K562 (cell line): Measurements from ENCODE around the gene ALK. TPM values are rescaled to one million over a fixed set of nuclear protein-coding genes. Genes with fewer than 3 reads are reported as not detected.

Experiments used
- polyA plus RNA-seq, 8 experiments: library from polyadenylated mRNA; depleted of rRNA in 4 of 8; stranded (reverse) in 5 of 8; unstranded in 3 of 8; fragments of >200 nt; fragmentation: Nextera tagmentation in 2 of 8; fragmentation: Illumina TruSeq in 1 of 8; extraction: Ambion mirVana in 2 of 8; extraction: Trizol in 1 of 8; gene quantifications; 2 replicates each; pipeline versions ENCODE4 v1.2.1 to v1.2.3, GENCODE V29; 2011 to 2014; ENCODE audit warnings: inconsistent platforms in 1 of 8, missing spikeins in 1 of 8
- total RNA-seq, 7 experiments: library from RNA; depleted of rRNA in 6 of 7; stranded (reverse); fragments of >200 nt in 6 of 7; fragmentation: Illumina TruSeq in 2 of 7; extraction: Trizol in 2 of 7; gene quantifications; 2 replicates each; pipeline versions ENCODE4 v1.2.1 to v1.2.3, GENCODE V29; 2011 to 2021; ENCODE audit warnings: low replicate concordance in 1 of 7
- TF ChIP-seq, protein P1 (sequence below): fragments of 200-600 bp; sonication (generic); IDR thresholded peaks from one replicate; pipeline ENCODE4 v1.6.1; 2012; ENCODE audit warnings: mild to moderate bottlenecking, low read depth, low read length, inconsistent platforms

The ALK gene
- total and polyA plus RNA-seq, 9 of the 15 experiments (the other 6 are each of a cell fraction or from before 2014, with no cell fraction given) = not detected

DNA sequence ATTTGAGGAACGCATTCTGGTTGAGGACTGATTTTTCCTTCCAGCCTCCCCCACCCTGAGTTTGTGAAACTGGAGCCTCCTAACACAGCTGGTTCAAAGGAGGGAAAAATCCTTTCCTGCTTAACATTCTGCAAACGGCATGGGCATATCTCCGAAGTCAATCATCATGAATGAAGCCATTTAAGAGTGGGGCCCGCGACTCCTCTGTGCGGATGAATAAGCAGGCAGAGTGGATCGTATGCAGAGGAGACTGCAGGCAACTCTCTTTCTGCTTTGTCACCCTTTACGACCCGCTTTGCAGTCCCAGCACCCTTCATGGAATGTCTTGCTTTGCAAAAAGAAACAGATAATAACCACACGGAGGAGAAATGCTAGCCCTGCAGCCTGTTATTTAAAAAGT lies 500.9 kb downstream of the ALK start (continued):
- TF ChIP-seq, protein P1, sequence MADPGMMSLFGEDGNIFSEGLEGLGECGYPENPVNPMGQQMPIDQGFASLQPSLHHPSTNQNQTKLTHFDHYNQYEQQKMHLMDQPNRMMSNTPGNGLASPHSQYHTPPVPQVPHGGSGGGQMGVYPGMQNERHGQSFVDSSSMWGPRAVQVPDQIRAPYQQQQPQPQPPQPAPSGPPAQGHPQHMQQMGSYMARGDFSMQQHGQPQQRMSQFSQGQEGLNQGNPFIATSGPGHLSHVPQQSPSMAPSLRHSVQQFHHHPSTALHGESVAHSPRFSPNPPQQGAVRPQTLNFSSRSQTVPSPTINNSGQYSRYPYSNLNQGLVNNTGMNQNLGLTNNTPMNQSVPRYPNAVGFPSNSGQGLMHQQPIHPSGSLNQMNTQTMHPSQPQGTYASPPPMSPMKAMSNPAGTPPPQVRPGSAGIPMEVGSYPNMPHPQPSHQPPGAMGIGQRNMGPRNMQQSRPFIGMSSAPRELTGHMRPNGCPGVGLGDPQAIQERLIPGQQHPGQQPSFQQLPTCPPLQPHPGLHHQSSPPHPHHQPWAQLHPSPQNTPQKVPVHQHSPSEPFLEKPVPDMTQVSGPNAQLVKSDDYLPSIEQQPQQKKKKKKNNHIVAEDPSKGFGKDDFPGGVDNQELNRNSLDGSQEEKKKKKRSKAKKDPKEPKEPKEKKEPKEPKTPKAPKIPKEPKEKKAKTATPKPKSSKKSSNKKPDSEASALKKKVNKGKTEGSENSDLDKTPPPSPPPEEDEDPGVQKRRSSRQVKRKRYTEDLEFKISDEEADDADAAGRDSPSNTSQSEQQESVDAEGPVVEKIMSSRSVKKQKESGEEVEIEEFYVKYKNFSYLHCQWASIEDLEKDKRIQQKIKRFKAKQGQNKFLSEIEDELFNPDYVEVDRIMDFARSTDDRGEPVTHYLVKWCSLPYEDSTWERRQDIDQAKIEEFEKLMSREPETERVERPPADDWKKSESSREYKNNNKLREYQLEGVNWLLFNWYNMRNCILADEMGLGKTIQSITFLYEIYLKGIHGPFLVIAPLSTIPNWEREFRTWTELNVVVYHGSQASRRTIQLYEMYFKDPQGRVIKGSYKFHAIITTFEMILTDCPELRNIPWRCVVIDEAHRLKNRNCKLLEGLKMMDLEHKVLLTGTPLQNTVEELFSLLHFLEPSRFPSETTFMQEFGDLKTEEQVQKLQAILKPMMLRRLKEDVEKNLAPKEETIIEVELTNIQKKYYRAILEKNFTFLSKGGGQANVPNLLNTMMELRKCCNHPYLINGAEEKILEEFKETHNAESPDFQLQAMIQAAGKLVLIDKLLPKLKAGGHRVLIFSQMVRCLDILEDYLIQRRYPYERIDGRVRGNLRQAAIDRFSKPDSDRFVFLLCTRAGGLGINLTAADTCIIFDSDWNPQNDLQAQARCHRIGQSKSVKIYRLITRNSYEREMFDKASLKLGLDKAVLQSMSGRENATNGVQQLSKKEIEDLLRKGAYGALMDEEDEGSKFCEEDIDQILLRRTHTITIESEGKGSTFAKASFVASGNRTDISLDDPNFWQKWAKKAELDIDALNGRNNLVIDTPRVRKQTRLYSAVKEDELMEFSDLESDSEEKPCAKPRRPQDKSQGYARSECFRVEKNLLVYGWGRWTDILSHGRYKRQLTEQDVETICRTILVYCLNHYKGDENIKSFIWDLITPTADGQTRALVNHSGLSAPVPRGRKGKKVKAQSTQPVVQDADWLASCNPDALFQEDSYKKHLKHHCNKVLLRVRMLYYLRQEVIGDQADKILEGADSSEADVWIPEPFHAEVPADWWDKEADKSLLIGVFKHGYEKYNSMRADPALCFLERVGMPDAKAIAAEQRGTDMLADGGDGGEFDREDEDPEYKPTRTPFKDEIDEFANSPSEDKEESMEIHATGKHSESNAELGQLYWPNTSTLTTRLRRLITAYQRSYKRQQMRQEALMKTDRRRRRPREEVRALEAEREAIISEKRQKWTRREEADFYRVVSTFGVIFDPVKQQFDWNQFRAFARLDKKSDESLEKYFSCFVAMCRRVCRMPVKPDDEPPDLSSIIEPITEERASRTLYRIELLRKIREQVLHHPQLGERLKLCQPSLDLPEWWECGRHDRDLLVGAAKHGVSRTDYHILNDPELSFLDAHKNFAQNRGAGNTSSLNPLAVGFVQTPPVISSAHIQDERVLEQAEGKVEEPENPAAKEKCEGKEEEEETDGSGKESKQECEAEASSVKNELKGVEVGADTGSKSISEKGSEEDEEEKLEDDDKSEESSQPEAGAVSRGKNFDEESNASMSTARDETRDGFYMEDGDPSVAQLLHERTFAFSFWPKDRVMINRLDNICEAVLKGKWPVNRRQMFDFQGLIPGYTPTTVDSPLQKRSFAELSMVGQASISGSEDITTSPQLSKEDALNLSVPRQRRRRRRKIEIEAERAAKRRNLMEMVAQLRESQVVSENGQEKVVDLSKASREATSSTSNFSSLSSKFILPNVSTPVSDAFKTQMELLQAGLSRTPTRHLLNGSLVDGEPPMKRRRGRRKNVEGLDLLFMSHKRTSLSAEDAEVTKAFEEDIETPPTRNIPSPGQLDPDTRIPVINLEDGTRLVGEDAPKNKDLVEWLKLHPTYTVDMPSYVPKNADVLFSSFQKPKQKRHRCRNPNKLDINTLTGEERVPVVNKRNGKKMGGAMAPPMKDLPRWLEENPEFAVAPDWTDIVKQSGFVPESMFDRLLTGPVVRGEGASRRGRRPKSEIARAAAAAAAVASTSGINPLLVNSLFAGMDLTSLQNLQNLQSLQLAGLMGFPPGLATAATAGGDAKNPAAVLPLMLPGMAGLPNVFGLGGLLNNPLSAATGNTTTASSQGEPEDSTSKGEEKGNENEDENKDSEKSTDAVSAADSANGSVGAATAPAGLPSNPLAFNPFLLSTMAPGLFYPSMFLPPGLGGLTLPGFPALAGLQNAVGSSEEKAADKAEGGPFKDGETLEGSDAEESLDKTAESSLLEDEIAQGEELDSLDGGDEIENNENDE = no peak
